Type B pancreatic cell (in vitro differentiated cells): ENCODE measurements around the gene CIT. TPM values are rescaled to one million over a fixed set of nuclear protein-coding genes. Genes with fewer than 3 reads are reported as not detected.

Experiments used
- DNase-seq: peaks from one replicate; pipeline ENCODE4 v3.0.0; 2021; ENCODE audit warnings: mixed read lengths; ENCODE audit not compliant: unreplicated experiment; ENCODE audit errors: extremely low spot score
- H3K27ac Mint-ChIP-seq: 2 replicates; pipeline ENCODE4 v1.8.0; 2021; ENCODE audit warnings: mild to moderate bottlenecking, mixed read lengths
- H3K27me3 Mint-ChIP-seq: 2 replicates; pipeline ENCODE4 v1.8.0; 2021; ENCODE audit warnings: mixed read lengths
- H3K36me3 Mint-ChIP-seq: 2 replicates; pipeline ENCODE4 v1.8.0; 2021; ENCODE audit warnings: mixed read lengths
- H3K4me1 Mint-ChIP-seq: one replicate; pipeline ENCODE4 v1.8.0; 2021; ENCODE audit warnings: mixed read lengths; ENCODE audit not compliant: unreplicated experiment
- H3K4me3 Mint-ChIP-seq: 2 replicates; pipeline ENCODE4 v1.8.0; 2021; ENCODE audit warnings: mild to moderate bottlenecking, mixed read lengths
- H3K9me3 Mint-ChIP-seq: 2 replicates; pipeline ENCODE4 v1.8.0; 2021; ENCODE audit warnings: mixed read lengths
- total RNA-seq: library from RNA; stranded (reverse); gene quantifications from 2 replicates; pipeline ENCODE4 v1.2.1, GENCODE V29; 2021; ENCODE audit warnings: low replicate concordance
- TF ChIP-seq, protein P1 (sequence below): fragments of 200-600 bp; sonication (generic); conservative IDR thresholded peaks from 2 replicates; pipeline ENCODE4 v1.5.0; 2021; ENCODE audit warnings: antibody characterized with exemption, mild to moderate bottlenecking

The CIT gene
- total RNA-seq, 1 donor from 2014 or later, result 50.9 TPM

- H3K36me3 Mint-ChIP-seq, result peaks cover 40% of the 10 kb centered on the region
- H3K27me3 Mint-ChIP-seq, result no peaks in the 10 kb centered on the region
- H3K27ac Mint-ChIP-seq, result no peak overlapping the region
- DNase-seq, result no peak
- no peak overlapping the region for H3K4me3 Mint-ChIP-seq
- TF ChIP-seq, protein P1, sequence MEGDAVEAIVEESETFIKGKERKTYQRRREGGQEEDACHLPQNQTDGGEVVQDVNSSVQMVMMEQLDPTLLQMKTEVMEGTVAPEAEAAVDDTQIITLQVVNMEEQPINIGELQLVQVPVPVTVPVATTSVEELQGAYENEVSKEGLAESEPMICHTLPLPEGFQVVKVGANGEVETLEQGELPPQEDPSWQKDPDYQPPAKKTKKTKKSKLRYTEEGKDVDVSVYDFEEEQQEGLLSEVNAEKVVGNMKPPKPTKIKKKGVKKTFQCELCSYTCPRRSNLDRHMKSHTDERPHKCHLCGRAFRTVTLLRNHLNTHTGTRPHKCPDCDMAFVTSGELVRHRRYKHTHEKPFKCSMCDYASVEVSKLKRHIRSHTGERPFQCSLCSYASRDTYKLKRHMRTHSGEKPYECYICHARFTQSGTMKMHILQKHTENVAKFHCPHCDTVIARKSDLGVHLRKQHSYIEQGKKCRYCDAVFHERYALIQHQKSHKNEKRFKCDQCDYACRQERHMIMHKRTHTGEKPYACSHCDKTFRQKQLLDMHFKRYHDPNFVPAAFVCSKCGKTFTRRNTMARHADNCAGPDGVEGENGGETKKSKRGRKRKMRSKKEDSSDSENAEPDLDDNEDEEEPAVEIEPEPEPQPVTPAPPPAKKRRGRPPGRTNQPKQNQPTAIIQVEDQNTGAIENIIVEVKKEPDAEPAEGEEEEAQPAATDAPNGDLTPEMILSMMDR, result no peak
- peaks cover 27% of the 10 kb centered on the region for H3K4me1 Mint-ChIP-seq
- peaks cover 5% of the 10 kb centered on the region for H3K9me3 Mint-ChIP-seq
These were observed 196.0 kb downstream of the CIT start for GRCh38 chr12:119681111-119681510.

DNA sequence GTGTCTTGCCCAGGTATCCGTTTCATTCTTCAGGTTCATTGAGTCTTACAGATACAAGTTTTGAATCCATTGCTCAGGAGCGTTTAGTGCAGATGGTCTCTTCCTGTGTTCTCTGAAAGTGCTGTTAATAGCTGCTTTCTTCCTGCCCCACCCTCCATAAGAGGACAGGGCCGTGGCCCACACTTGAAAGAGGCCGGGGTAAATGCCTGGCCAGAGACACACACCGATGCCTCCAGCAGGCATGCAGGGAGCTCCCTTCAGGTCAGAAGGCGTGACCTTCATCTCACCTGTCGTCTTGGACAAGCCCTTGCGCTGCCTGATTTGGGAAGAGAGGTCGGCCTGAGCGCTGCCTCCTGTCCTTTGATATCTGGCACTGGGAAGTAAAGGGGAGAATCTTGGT lies 197.6 kb downstream of the CIT start:
- H3K9me3 Mint-ChIP-seq, result no peaks in the 10 kb centered on the region
- H3K27ac Mint-ChIP-seq, result no peak overlapping the region
- H3K36me3 Mint-ChIP-seq, result peaks cover 36% of the 10 kb centered on the region
- peaks cover 11% of the 10 kb centered on the region for H3K4me1 Mint-ChIP-seq
- no peaks in the 10 kb centered on the region for H3K27me3 Mint-ChIP-seq
- no peak for DNase-seq
- TF ChIP-seq, protein P1, result no peak
- no peak overlapping the region for H3K4me3 Mint-ChIP-seq

GRCh38 chr12:119679081-119679480 lies 198.0 kb downstream of the CIT start:
- Mint-ChIP-seq H3K4me3 (no peak overlapping the region), H3K27ac (no peak overlapping the region), H3K9me3 (no peaks in the 10 kb centered on the region), H3K27me3 (no peaks in the 10 kb centered on the region), H3K4me1 (peaks cover 8% of the 10 kb centered on the region), H3K36me3 (peaks cover 38% of the 10 kb centered on the region)
- DNase-seq, result no peak
- TF ChIP-seq, protein P1, result no peak

DNA sequence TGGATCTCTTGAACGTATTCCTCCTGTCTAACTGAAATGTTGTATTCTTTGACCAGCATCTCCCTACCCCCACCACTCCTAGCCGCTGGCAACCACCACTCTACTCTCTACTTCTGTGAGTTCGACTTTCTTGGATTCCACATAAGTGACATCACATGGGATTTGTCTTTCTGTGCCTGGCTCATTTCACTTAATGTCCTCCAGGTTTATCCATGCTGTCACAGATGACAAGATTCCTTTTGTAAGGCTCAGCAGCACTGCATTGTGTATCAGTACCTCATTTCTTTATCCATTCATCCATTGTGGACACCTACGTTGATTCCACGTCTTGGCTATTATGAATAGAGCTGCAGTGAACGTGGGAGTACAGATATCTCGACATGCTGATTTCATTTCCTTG lies 198.7 kb downstream of the CIT start:
- TF ChIP-seq, protein P1, result no peak
- Mint-ChIP-seq H3K27ac (no peak overlapping the region), H3K36me3 (peaks cover 45% of the 10 kb centered on the region), H3K4me3 (peak overlapping the region; percentile 45), H3K9me3 (no peaks in the 10 kb centered on the region), H3K4me1 (peaks cover 3% of the 10 kb centered on the region), H3K27me3 (no peaks in the 10 kb centered on the region)
- no peak for DNase-seq

- Mint-ChIP-seq H3K27me3 (no peaks in the 10 kb centered on the region), H3K4me3 (no peak overlapping the region), H3K9me3 (no peaks in the 10 kb centered on the region), H3K4me1 (no peaks in the 10 kb centered on the region), H3K27ac (no peak overlapping the region), H3K36me3 (peaks cover 52% of the 10 kb centered on the region)
- TF ChIP-seq, protein P1, result no peak
- no peak for DNase-seq
These were observed 200.5 kb downstream of the CIT start for GRCh38 chr12:119676573-119676972.

DNA sequence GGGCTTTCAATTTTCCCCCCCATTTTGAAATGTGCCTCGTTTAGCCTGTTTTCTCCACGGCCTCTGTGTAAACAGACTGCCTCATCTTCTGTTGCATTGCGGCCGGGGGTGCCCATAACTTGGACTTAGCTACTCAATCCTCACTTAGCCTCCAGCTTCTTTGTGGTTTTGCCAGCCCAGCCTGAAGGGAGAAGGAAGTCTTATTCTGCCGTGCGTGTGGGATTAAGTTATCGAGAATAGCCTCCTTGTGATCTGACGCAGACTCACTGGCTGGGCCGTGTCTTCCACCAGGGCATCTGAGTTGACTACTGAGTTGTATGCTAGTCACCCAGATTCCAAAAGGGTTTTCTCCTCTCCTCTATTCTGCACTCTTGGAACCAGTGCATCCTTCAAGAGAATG lies 201.1 kb downstream of the CIT start:
- H3K27ac Mint-ChIP-seq, result no peak overlapping the region
- H3K4me1 Mint-ChIP-seq, result peaks cover 3% of the 10 kb centered on the region
- TF ChIP-seq, protein P1, result no peak
- H3K9me3 Mint-ChIP-seq, result no peaks in the 10 kb centered on the region
- no peak for DNase-seq
- H3K36me3 Mint-ChIP-seq, result peaks cover 52% of the 10 kb centered on the region
- H3K27me3 Mint-ChIP-seq, result no peaks in the 10 kb centered on the region
- H3K4me3 Mint-ChIP-seq, result no peak overlapping the region
